ENCODE measurements around the gene LRMDA. TPM values are rescaled to one million over a fixed set of nuclear protein-coding genes. Genes with fewer than 3 reads are reported as not detected.

LRMDA gene
- total and polyA plus RNA-seq, 2 donors (not counting 1 experiment from before 2014, with no cell fraction given), result 0.12 TPM; not detected in 1

DNA sequence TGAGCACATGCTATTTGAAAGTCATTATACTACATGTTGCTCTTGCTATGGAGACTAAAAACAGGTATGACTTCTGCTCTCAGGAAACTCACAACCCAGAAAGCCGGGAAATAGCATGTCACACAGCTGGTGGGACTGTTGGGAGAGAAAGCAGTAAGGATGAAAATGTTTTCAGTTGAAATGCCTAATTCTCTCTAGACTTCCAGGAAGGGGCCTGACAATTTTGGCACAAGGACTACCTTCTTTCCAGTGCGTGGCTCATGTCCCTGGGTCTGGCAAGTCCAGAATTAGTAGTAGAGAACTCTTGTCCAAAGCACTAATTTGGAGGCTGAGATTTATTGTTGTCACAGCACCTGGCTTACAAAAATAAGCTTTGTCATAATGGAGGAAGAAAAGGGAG is 567.6 kb downstream of the LRMDA start:
- Histone ChIP-seq H3K9me3 (ENCODE audit: control extremely low read depth in 1 of 3, control insufficient read depth in 2 of 3, insufficient read depth in 1 of 3, low read length in 2 of 3) (no peaks in the 10 kb centered on the region), H3K79me2 (ENCODE audit: control insufficient read depth, insufficient read depth, low read length) (no peaks in the 10 kb centered on the region), H3K27me3 (replicated peaks in 1 of 4; ENCODE audit: control extremely low read depth in 1 of 4, control insufficient read depth in 3 of 4, insufficient read depth in 4 of 4, low read length in 3 of 4) (no peaks in the 10 kb centered on the region), H3K4me2 (replicated peaks; ENCODE audit: low read depth, low read length, poor library complexity, severe bottlenecking) (no peak overlapping the region), H3K36me3 (replicated peaks in 1 of 2; ENCODE audit: control extremely low read depth in 1 of 2, control insufficient read depth in 1 of 2, extremely low read depth in 1 of 2, insufficient read depth in 2 of 2, low read length in 1 of 2) (no peaks in the 10 kb centered on the region), H3K4me1 (ENCODE audit: control insufficient read depth in 2 of 2, insufficient read depth in 2 of 2, low read length in 2 of 2) (no peaks in the 10 kb centered on the region), H3K9ac (ENCODE audit: low read length) (no peak overlapping the region), H4K20me1 (ENCODE audit: control insufficient read depth, insufficient read depth, low read length, poor library complexity, severe bottlenecking) (no peaks in the 10 kb centered on the region), H2AFZ (ENCODE audit: insufficient read depth, low read depth, low read length, poor library complexity, severe bottlenecking) (no peak overlapping the region), H3K27ac (ENCODE audit: low read length in 2 of 2) (no peak overlapping the region), H3K4me3 (ENCODE audit: control extremely low read depth in 1 of 5, extremely low read depth in 1 of 5, insufficient read depth in 1 of 5, low read depth in 2 of 5, low read length in 4 of 5) (no peak overlapping the region)
- ChIA-PET POLR2A (no interaction called here), CTCF (no interaction called here)
- no peak for DNase-seq
- no peaks in the 10 kb centered on the region for H3K27me3 Mint-ChIP-seq
- TF ChIP-seq EZH2 (IDR thresholded peaks at IDR 0.05; ENCODE audit: borderline replicate concordance, insufficient read depth, low read depth, low read length, poor library complexity, severe bottlenecking), result no peak
- TF ChIP-seq, protein P1, sequence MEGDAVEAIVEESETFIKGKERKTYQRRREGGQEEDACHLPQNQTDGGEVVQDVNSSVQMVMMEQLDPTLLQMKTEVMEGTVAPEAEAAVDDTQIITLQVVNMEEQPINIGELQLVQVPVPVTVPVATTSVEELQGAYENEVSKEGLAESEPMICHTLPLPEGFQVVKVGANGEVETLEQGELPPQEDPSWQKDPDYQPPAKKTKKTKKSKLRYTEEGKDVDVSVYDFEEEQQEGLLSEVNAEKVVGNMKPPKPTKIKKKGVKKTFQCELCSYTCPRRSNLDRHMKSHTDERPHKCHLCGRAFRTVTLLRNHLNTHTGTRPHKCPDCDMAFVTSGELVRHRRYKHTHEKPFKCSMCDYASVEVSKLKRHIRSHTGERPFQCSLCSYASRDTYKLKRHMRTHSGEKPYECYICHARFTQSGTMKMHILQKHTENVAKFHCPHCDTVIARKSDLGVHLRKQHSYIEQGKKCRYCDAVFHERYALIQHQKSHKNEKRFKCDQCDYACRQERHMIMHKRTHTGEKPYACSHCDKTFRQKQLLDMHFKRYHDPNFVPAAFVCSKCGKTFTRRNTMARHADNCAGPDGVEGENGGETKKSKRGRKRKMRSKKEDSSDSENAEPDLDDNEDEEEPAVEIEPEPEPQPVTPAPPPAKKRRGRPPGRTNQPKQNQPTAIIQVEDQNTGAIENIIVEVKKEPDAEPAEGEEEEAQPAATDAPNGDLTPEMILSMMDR (IDR thresholded peaks at IDR 0.05), result no peak
- no peak for ATAC-seq (ENCODE audit: low read depth)
- intact Hi-C loops (cut with micrococcal nuclease), result no loop called here
- no CpG with 5 or more reads among the region's 2 CpGs for WGBS (ENCODE audit: insufficient coverage)
- H3K27ac Mint-ChIP-seq, result no peak overlapping the region
- no peaks in the 10 kb centered on the region for H3K9me3 Mint-ChIP-seq (ENCODE audit: insufficient read depth)
- no peaks in the 10 kb centered on the region for H3K4me1 Mint-ChIP-seq
- no peak overlapping the region for H3K4me3 Mint-ChIP-seq

DNA sequence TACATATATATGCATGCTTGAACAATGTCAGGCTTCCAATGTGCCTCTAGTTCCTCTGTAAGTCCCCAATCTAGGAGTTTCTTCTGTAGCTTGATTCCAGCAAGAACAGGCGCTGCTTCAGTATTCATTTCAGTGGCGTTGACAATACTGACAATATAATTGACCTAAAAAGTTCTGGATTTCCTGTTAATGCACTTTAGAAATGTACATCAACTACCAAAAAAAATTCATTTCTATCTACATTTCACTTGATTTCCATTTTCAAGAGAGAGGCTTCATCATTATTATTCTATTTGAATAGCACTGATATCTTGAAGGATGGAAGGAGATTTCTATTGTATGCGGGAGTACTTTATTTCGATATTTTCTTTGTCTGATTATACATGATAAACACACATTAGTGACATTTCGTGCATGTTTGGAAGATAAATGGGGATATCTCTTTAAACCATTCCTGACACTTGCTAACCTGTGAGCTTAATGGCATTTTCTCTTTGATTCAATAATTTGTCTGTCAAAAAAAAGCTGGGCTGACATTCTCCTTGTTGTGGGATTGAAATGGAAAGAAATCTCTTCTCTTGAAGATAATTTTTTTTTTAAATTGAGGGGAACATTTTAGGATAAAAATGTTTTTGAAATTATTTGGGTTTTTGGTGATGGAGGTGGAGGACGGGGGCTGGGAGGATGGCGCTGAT is 568.2 kb downstream of the LRMDA start:
- Histone ChIP-seq H3K4me2 (replicated peaks; ENCODE audit: low read depth, low read length, poor library complexity, severe bottlenecking) (no peak overlapping the region), H3K9ac (ENCODE audit: low read length) (no peak overlapping the region), H2AFZ (ENCODE audit: insufficient read depth, low read depth, low read length, poor library complexity, severe bottlenecking) (no peak overlapping the region), H3K27me3 (replicated peaks in 1 of 4; ENCODE audit: control extremely low read depth in 1 of 4, control insufficient read depth in 3 of 4, insufficient read depth in 4 of 4, low read length in 3 of 4) (no peaks in the 10 kb centered on the region), H4K20me1 (ENCODE audit: control insufficient read depth, insufficient read depth, low read length, poor library complexity, severe bottlenecking) (no peaks in the 10 kb centered on the region), H3K4me3 (ENCODE audit: control extremely low read depth in 1 of 5, extremely low read depth in 1 of 5, insufficient read depth in 1 of 5, low read depth in 2 of 5, low read length in 4 of 5) (no peak overlapping the region), H3K79me2 (ENCODE audit: control insufficient read depth, insufficient read depth, low read length) (no peaks in the 10 kb centered on the region), H3K36me3 (replicated peaks in 1 of 2; ENCODE audit: control extremely low read depth in 1 of 2, control insufficient read depth in 1 of 2, extremely low read depth in 1 of 2, insufficient read depth in 2 of 2, low read length in 1 of 2) (no peaks in the 10 kb centered on the region), H3K4me1 (ENCODE audit: control insufficient read depth in 2 of 2, insufficient read depth in 2 of 2, low read length in 2 of 2) (no peaks in the 10 kb centered on the region), H3K27ac (ENCODE audit: low read length in 2 of 2) (no peak overlapping the region), H3K9me3 (ENCODE audit: control extremely low read depth in 1 of 3, control insufficient read depth in 2 of 3, insufficient read depth in 1 of 3, low read length in 2 of 3) (no peaks in the 10 kb centered on the region)
- intact Hi-C loops (cut with micrococcal nuclease), result no loop called here
- Mint-ChIP-seq H3K27ac (no peak overlapping the region), H3K27me3 (no peaks in the 10 kb centered on the region), H3K4me1 (no peaks in the 10 kb centered on the region), H3K4me3 (no peak overlapping the region), H3K9me3 (ENCODE audit: insufficient read depth) (no peaks in the 10 kb centered on the region)
- ATAC-seq (ENCODE audit: low read depth), result no peak
- 91% methylated on average over 3 of the region's 7 CpGs for WGBS (ENCODE audit: insufficient coverage)
- TF ChIP-seq, protein P1 (IDR thresholded peaks at IDR 0.05), result no peak
- TF ChIP-seq EZH2 (IDR thresholded peaks at IDR 0.05; ENCODE audit: borderline replicate concordance, insufficient read depth, low read depth, low read length, poor library complexity, severe bottlenecking), result no peak
- ChIA-PET CTCF (interaction anchor here (1.0 kb wide), 1 partner anchor 8 kb away, joined by 3 read pairs; no protein-coding TSS in a partner anchor), POLR2A (no interaction called here)
- no peak for DNase-seq
